Lung (tissue), 12 donors: ENCODE results near the gene KCNC1. TPM values are rescaled to one million over a fixed set of nuclear protein-coding genes. Genes with fewer than 3 reads are reported as not detected.

Experiments used
- ATAC-seq: fragments of 200-7000 bp; cut with Tn5 transposase; one replicate; pipeline ENCODE4 v1.9.1; 2020; ENCODE audit warnings: moderate number of reproducible peaks; ENCODE audit not compliant: insufficient read depth, low FRiP score
- DNase-seq, 3 donors: peaks; one replicate each; pipeline ENCODE4 v3.0.0-alpha.2; 2013 to 2017
- H3K27ac ChIP-seq, 2 donors: one replicate each; pipeline ENCODE4 v1.5.1; 2013; ENCODE audit warnings: mild to moderate bottlenecking in 2 of 2, moderate library complexity in 2 of 2, control low read depth in 1 of 2, inconsistent platforms in 1 of 2, low read depth in 1 of 2, low read length in 1 of 2
- H3K27me3 ChIP-seq, 3 donors: one replicate each; pipeline ENCODE4 v1.5.1; 2013; ENCODE audit warnings: low read length in 2 of 3; ENCODE audit not compliant: control insufficient read depth in 3 of 3, insufficient read depth in 3 of 3
- H3K36me3 ChIP-seq, 4 donors: one replicate each; pipeline ENCODE4 v1.5.1; 2013; ENCODE audit warnings: low read length in 4 of 4, mild to moderate bottlenecking in 1 of 4, moderate library complexity in 1 of 4; ENCODE audit not compliant: control insufficient read depth in 4 of 4, insufficient read depth in 4 of 4
- H3K4me1 ChIP-seq, 5 donors: one replicate each; pipeline ENCODE4 v1.5.1; 2013; ENCODE audit warnings: low read length in 5 of 5, mild to moderate bottlenecking in 2 of 5, moderate library complexity in 1 of 5; ENCODE audit not compliant: control insufficient read depth in 5 of 5, insufficient read depth in 5 of 5
- H3K4me3 ChIP-seq: one replicate; pipeline ENCODE4 v1.5.1; 2013; ENCODE audit warnings: mild to moderate bottlenecking, control low read depth, moderate library complexity
- H3K9ac ChIP-seq, 2 donors: one replicate each; pipeline ENCODE4 v1.5.1; 2013; ENCODE audit warnings: low read length in 2 of 2, control low read depth in 1 of 2; ENCODE audit not compliant: insufficient read depth in 1 of 2
- H3K9me3 ChIP-seq, 4 donors: one replicate each; pipeline ENCODE4 v1.5.1; 2013; ENCODE audit warnings: low read length in 3 of 4, mild to moderate bottlenecking in 1 of 4, moderate library complexity in 1 of 4; ENCODE audit not compliant: control insufficient read depth in 4 of 4, insufficient read depth in 3 of 4
- CTCF ChIP-seq: IDR thresholded peaks from 2 replicates; pipeline ENCODE4 v1.5.1; 2012; ENCODE audit warnings: mild to moderate bottlenecking; ENCODE audit errors: control extremely low read depth, extremely low read depth
- WGBS, 2 donors: extraction: QIAGEN DNeasy Blood & Tissue Kit; methylation state at CpG; one replicate each; pipeline ENCODE4 v1.1.7; 2013; 5-methylcytosine and 5-hydroxymethylcytosine counted together
- polyA plus RNA-seq, 2 donors: library from polyadenylated mRNA; stranded (reverse); fragments of 200-250 nt; gene quantifications; one replicate each; pipeline ENCODE4 v1.2.1, GENCODE V29; 2013
- total RNA-seq, 2 donors: library from RNA; depleted of rRNA in 1 of 2; stranded (reverse); fragments of >200 nt in 1 of 2; gene quantifications; one replicate each; pipeline ENCODE4 v1.2.1, GENCODE V29; 2014 to 2021
- donor health status: control.
- donor health status: control.
- donor health status: Bipolar disorder and iron deficiency.
- donor health status: healthy.
- donor health status: DM: yes; HTN: yes; CAD: no.

KCNC1 gene
- total and polyA plus RNA-seq, 4 donors: 0.01 TPM; not detected in 3

GRCh38 chr11:17802491-17802890, 67.9 kb downstream of the KCNC1 start:
- H3K9me3 ChIP-seq: no peaks in the 10 kb centered on the region
- TF ChIP-seq CTCF: no peak
- no peak overlapping the region for H3K9ac ChIP-seq
- no peak overlapping the region for H3K27ac ChIP-seq
- WGBS, 2 donors: 92 to 96% methylated on average over 4 of the region's 4 CpGs
- H3K4me3 ChIP-seq: no peak overlapping the region
- H3K36me3 ChIP-seq: no peaks in the 10 kb centered on the region
- no peaks in the 10 kb centered on the region for H3K4me1 ChIP-seq
- no peak for DNase-seq
- H3K27me3 ChIP-seq: no peaks in the 10 kb centered on the region
- ATAC-seq: no peak

- no peak overlapping the region for H3K9ac ChIP-seq
- no peaks in the 10 kb centered on the region for H3K27me3 ChIP-seq
- H3K27ac ChIP-seq: no peak overlapping the region
- no peaks in the 10 kb centered on the region for H3K4me1 ChIP-seq
- H3K4me3 ChIP-seq: no peak overlapping the region
- H3K36me3 ChIP-seq: no peaks in the 10 kb centered on the region
- no peak for DNase-seq
- WGBS, 2 donors: 87 to 90% methylated on average over 7 of the region's 7 CpGs
- no peaks in the 10 kb centered on the region for H3K9me3 ChIP-seq
- no peak for TF ChIP-seq CTCF
- no peak for ATAC-seq
Measured at GRCh38 chr11:17803754-17804334, 69.3 kb downstream of the KCNC1 start.

- no peaks in the 10 kb centered on the region for H3K36me3 ChIP-seq
- H3K27me3 ChIP-seq: no peaks in the 10 kb centered on the region
- H3K9ac ChIP-seq: no peak overlapping the region
- no peak for TF ChIP-seq CTCF
- DNase-seq: no peak
- H3K9me3 ChIP-seq: peaks cover 0 to 2% (median 0%) of the 10 kb centered on the region in 4 donors
- no peak overlapping the region for H3K27ac ChIP-seq
- no peak overlapping the region for H3K4me3 ChIP-seq
- H3K4me1 ChIP-seq: peaks cover 0 to 1% (median 0%) of the 10 kb centered on the region in 5 donors
- 97% methylated on average over 4 of the region's 4 CpGs for WGBS, 2 donors
- no peak for ATAC-seq
Measured at GRCh38 chr11:17805043-17805442, 70.5 kb downstream of the KCNC1 start.

- TF ChIP-seq CTCF: no peak
- Histone ChIP-seq H3K9ac (no peak overlapping the region), H3K9me3 (peaks cover 0 to 2% (median 0%) of the 10 kb centered on the region in 4 donors), H3K27ac (no peak overlapping the region), H3K36me3 (no peaks in the 10 kb centered on the region), H3K27me3 (no peaks in the 10 kb centered on the region), H3K4me3 (no peak overlapping the region), H3K4me1 (peaks cover 0 to 5% (median 0%) of the 10 kb centered on the region in 5 donors)
- WGBS, 2 donors: 90 to 99% methylated on average over 1 of the region's 1 CpG
- ATAC-seq (no peak), DNase-seq (no peak)
Measured at GRCh38 chr11:17805873-17806272, 71.3 kb downstream of the KCNC1 start.
